GM19193 (cell line): ENCODE results near the gene SLC41A1.

Source experiments
- POLR2A ChIP-seq: IDR thresholded peaks from 4 replicates; pipeline ENCODE4 v1.6.1; 2011; ENCODE audit not compliant: insufficient read depth, insufficient read length; ENCODE audit errors: extremely low read depth

SLC41A1 gene

GRCh38 chr1:205827623-205828022 lies 14.6 kb upstream of the SLC41A1 start:
- no peak for TF ChIP-seq POLR2A

- TF ChIP-seq POLR2A, result no peak
Measured at GRCh38 chr1:205826995-205827394, 14.0 kb upstream of the SLC41A1 start.

- no peak for TF ChIP-seq POLR2A
Measured at GRCh38 chr1:205826016-205826806, 13.2 kb upstream of the SLC41A1 start.

- TF ChIP-seq POLR2A, result no peak
Measured at GRCh38 chr1:205824180-205824579, 11.2 kb upstream of the SLC41A1 start.

GRCh38 chr1:205822397-205822796 lies 9.4 kb upstream of the SLC41A1 start:
- TF ChIP-seq POLR2A, result no peak

- no peak for TF ChIP-seq POLR2A
Measured at GRCh38 chr1:205817988-205818387, 5.0 kb upstream of the SLC41A1 start.

GRCh38 chr1:205817364-205817763 lies 4.4 kb upstream of the SLC41A1 start:
- no peak for TF ChIP-seq POLR2A

- no peak for TF ChIP-seq POLR2A
Measured at GRCh38 chr1:205813755-205814058, 709 bp upstream of the SLC41A1 start.

- no peak for TF ChIP-seq POLR2A
Measured at GRCh38 chr1:205812271-205812877, 624 bp downstream of the SLC41A1 start.

GRCh38 chr1:205811660-205812059 lies 1.3 kb downstream of the SLC41A1 start:
- no peak for TF ChIP-seq POLR2A

- TF ChIP-seq POLR2A, result no peak
Measured at GRCh38 chr1:205810448-205811157, 2.4 kb downstream of the SLC41A1 start.

- no peak for TF ChIP-seq POLR2A
Measured at GRCh38 chr1:205809942-205810345, 3.1 kb downstream of the SLC41A1 start.

- TF ChIP-seq POLR2A, result no peak
Measured at GRCh38 chr1:205809469-205809868, 3.5 kb downstream of the SLC41A1 start.

- no peak for TF ChIP-seq POLR2A
Measured at GRCh38 chr1:205805082-205805711, 7.8 kb downstream of the SLC41A1 start.

GRCh38 chr1:205804605-205805004 lies 8.4 kb downstream of the SLC41A1 start:
- TF ChIP-seq POLR2A, result no peak
